Upper lobe of right lung (tissue), 1 donor: ENCODE data around the gene RHO. TPM values are rescaled to one million over a fixed set of nuclear protein-coding genes. Genes with fewer than 3 reads are reported as not detected.
A peak's percentile ranks its signal among the peaks of the same experiment; 100 is the strongest.

Experiments
- ATAC-seq: fragments of 200-7000 bp; cut with Tn5 transposase; one replicate; pipeline ENCODE4 v1.9.1; 2020; ENCODE audit warnings: mild to moderate bottlenecking, moderate library complexity
- DNase-seq: peaks from one replicate; pipeline ENCODE4 v3.0.0-alpha.2; 2020
- H3K27ac ChIP-seq: fragments of 200-600 bp; one replicate; pipeline ENCODE4 v1.8.0; 2022
- H3K27me3 ChIP-seq: fragments of 200-600 bp; one replicate; pipeline ENCODE4 v1.8.0; 2022; ENCODE audit warnings: mild to moderate bottlenecking
- H3K36me3 ChIP-seq: fragments of 200-600 bp; one replicate; pipeline ENCODE4 v1.8.0; 2022
- H3K4me1 ChIP-seq: fragments of 200-600 bp; one replicate; pipeline ENCODE4 v1.8.0; 2022
- H3K4me3 ChIP-seq: fragments of 200-600 bp; one replicate; pipeline ENCODE4 v1.8.0; 2022; ENCODE audit warnings: mild to moderate bottlenecking
- H3K9me3 ChIP-seq: fragments of 200-600 bp; one replicate; pipeline ENCODE4 v1.8.0; 2022
- intact Hi-C: fragments of 100-400 bp; cut with DNase I; formaldehyde crosslinking; loops from one replicate; pipeline ENCODE4 v1.11.0; 2022
- total RNA-seq: library from RNA; stranded (reverse); fragmentation: NEBNext Ultra II Directional; extraction: Animal tissue kit (Norgen Biotek cat#: 25700); gene quantifications from one replicate; pipeline ENCODE4 v1.2.1, GENCODE V29; 2021
- TF ChIP-seq, protein P1 (sequence below): fragments of 200-600 bp; IDR thresholded peaks from one replicate; pipeline ENCODE4 v1.8.0; 2022; ENCODE audit warnings: antibody characterized with exemption
- donor health status: DM: no; HTN: yes; CAD: no; lungs with severe emphysema.

RHO gene
- total RNA-seq, 1 donor from 2014 or later: not detected

DNA sequence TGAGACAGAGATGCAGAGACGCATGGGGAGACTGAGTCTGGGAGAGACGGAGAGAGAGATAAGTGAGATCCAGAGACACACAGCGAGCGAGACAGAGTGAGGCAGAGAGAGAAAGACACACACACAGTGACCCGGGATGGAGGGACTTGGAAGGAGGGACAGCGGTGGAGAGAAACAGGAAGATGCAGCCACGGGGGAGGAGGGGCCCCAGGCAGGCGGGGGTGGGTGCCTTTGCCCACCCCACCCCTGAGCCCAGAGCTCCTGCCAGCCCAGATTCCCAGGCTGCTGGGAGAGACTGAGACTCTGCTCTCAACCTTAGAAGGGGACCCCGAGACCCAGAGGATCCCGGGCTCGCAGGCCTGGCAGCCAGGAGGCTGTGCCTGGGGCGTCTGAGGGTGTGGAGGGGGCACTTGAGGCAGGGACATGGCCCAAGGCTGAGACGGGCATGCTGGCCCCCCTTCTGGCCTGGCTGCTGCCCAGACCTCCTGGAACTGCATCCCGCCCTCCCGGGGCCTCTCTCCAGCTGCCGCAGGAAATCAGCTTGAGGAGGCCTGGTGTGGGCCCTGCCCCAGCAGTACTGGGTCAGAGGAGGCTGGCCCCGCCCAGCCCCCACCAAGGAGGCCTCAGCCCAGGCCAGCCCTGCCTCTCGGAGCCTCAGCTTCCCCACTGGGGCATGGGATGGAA lies 32.6 kb downstream of the RHO start:
- intact Hi-C loops: no loop called here
- peaks cover 62% of the 10 kb centered on the region for H3K4me1 ChIP-seq
- peaks cover 98% of the 10 kb centered on the region for H3K36me3 ChIP-seq

DNA sequence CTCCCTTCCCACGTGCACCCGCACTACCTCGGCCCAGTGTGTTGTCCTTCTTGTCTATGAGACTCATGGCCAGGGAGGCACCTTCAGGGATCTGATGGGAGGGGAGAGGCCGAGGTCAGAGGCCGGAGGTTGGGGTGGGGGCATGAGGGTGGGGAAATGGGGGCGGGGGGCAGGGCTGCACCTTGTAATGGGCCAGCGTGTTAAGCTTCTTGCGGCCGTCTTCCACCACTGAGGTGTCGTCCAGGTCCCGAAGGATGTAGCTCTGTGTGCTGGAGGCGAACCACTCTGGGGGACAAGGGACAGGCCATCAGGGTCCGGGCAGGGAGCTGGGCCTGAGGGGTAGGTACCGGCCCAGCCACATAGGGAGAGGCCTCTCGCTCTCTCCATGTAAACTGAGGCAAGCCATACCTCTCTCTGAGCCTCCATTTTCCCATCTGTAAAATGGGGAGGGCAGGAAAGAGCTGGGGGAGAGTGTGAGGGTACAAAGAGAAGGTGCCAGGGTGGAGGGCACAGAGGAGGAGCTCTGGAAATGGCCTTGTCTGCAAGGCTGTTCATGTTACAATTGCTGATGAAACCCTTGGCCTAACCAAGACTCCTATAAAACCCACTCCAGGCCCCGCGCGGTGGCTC lies 33.3 kb downstream of the RHO start:
- TF ChIP-seq, protein P1, sequence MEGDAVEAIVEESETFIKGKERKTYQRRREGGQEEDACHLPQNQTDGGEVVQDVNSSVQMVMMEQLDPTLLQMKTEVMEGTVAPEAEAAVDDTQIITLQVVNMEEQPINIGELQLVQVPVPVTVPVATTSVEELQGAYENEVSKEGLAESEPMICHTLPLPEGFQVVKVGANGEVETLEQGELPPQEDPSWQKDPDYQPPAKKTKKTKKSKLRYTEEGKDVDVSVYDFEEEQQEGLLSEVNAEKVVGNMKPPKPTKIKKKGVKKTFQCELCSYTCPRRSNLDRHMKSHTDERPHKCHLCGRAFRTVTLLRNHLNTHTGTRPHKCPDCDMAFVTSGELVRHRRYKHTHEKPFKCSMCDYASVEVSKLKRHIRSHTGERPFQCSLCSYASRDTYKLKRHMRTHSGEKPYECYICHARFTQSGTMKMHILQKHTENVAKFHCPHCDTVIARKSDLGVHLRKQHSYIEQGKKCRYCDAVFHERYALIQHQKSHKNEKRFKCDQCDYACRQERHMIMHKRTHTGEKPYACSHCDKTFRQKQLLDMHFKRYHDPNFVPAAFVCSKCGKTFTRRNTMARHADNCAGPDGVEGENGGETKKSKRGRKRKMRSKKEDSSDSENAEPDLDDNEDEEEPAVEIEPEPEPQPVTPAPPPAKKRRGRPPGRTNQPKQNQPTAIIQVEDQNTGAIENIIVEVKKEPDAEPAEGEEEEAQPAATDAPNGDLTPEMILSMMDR: no peak
- H3K27me3 ChIP-seq: no peaks in the 10 kb centered on the region
- no peaks in the 10 kb centered on the region for H3K9me3 ChIP-seq
- DNase-seq (no peak), ATAC-seq (no peak)
- H3K4me3 ChIP-seq: no peak overlapping the region
- intact Hi-C loops: no loop called here
- H3K36me3 ChIP-seq: peaks cover 98% of the 10 kb centered on the region
- H3K27ac ChIP-seq: peak overlapping the region; percentile 81
- H3K4me1 ChIP-seq: peaks cover 65% of the 10 kb centered on the region

More for the DNA sequence above, 32.6 kb downstream of the RHO start:
- DNase-seq: peak; percentile 82
- Histone ChIP-seq H3K27ac (peak overlapping the region; percentile 81), H3K9me3 (no peaks in the 10 kb centered on the region), H3K27me3 (no peaks in the 10 kb centered on the region), H3K4me3 (no peak overlapping the region)
- TF ChIP-seq, protein P1: no peak
- peak; percentile 73 for ATAC-seq

DNA sequence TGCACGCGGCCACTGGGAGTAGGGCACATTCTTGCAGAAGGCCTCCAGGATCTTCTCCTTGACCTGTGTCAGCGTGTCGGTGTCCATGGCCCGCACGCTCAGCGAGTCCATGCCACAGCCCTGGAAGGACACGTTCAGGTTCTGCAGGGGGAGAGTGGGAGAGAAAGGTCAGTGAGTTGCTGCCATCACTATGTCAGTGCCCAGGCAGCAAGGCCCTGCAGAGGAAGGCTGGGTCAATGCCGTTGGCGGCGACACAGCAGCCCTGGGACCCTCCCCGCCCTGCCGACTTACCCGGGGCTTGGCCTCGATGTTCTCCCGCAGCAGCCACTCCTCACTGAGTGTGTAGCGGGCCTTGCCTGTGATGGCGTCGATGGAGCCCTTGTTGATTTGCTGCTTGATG lies 34.4 kb downstream of the RHO start:
- no peak overlapping the region for H3K4me3 ChIP-seq
- TF ChIP-seq, protein P1: no peak
- no peaks in the 10 kb centered on the region for H3K9me3 ChIP-seq
- H3K36me3 ChIP-seq: peaks cover 98% of the 10 kb centered on the region
- no peak overlapping the region for H3K27ac ChIP-seq
- intact Hi-C loops: no loop called here
- H3K27me3 ChIP-seq: no peaks in the 10 kb centered on the region
- no peak for ATAC-seq
- no peak for DNase-seq
- peaks cover 71% of the 10 kb centered on the region for H3K4me1 ChIP-seq

DNA sequence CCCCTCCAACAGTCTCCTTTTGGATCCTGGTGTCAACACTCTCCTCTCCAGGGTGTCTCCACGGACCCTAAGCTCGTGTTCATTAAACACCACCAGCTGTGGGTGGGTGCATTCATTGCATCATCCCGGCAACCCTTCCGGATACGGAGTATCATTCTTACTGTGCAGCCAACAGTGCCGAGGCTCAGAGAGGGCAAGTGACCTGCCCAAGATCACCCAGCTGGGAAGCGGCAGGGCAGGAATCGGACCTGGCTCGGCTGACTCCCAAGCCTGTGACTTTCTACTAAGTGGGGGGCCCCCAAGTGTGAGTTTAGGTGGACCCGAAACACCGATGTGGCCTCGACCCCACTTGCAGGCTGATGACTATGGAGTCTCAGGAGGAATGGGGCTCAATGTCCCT lies 34.9 kb downstream of the RHO start:
- ATAC-seq: no peak
- no peak for DNase-seq
- intact Hi-C loops: no loop called here
- H3K27me3 ChIP-seq: no peaks in the 10 kb centered on the region
- H3K9me3 ChIP-seq: no peaks in the 10 kb centered on the region
- H3K36me3 ChIP-seq: peaks cover 98% of the 10 kb centered on the region
- H3K27ac ChIP-seq: no peak overlapping the region
- no peak overlapping the region for H3K4me3 ChIP-seq
- H3K4me1 ChIP-seq: peaks cover 71% of the 10 kb centered on the region
- TF ChIP-seq, protein P1: no peak

DNA sequence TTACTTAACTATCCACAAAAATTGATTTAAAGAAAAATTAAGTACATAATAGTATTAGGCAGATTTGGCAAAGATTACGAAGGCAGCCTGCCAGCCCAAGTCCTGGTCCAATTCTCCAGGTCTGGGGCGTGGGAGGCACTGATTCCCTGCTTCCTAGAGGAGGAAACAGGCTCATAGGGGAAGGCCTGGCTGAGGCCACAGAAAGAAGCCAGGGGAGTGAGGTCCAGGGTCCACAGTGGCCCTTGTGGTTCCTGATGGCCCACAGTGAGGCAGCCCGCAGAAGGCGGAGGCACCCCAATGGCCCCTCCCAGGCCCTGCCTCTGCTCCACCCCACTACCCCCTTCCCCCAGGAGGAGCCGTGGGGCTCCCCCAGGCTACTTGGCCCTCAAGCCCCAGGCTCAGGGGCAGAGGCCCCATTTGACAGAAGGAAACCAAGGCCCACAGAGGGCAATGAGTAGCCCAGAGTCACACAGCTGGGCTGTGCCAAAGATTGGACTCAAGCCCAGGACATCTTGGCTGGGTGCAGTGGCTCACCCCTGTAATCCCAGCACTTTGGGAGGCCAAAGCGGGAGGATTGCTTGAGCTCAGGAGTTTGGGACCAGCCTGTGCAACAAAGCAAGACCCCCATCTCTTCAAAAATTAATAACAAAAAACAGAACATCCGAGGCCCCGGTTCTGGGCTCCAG lies 35.6 kb downstream of the RHO start:
- no peak for ATAC-seq
- Histone ChIP-seq H3K27ac (peak overlapping the region; percentile 6), H3K9me3 (no peaks in the 10 kb centered on the region), H3K27me3 (no peaks in the 10 kb centered on the region), H3K4me1 (peaks cover 66% of the 10 kb centered on the region), H3K4me3 (no peak overlapping the region), H3K36me3 (peaks cover 98% of the 10 kb centered on the region)
- TF ChIP-seq, protein P1: no peak
- intact Hi-C loops: no loop called here
- no peak for DNase-seq
